GM12892 (cell line): ENCODE data around the gene FBLN2.

ENCODE experiments used
- DNase-seq: peaks from one replicate; pipeline ENCODE4 v3.0.0; 2011; ENCODE audit not compliant: insufficient read length
- FAIRE-seq: peaks from 2 replicates; lab custom pipeline; 2011; peaks lifted over from hg19 to GRCh38; lab: Jason Lieb, UNC
- POLR2A ChIP-seq: IDR thresholded peaks from 2 replicates; pipeline ENCODE4 v1.6.1; 2011; ENCODE audit warnings: low read depth, low read length, control low read depth
- POLR2AphosphoS5 ChIP-seq: IDR thresholded peaks from 2 replicates; pipeline ENCODE4 v1.6.1; 2011; ENCODE audit warnings: low read depth, low read length, control low read depth
- TAF1 ChIP-seq: IDR thresholded peaks from 2 replicates; pipeline ENCODE4 v1.6.1; 2011; ENCODE audit warnings: low read depth, mild to moderate bottlenecking, control low read depth, low read length, borderline replicate concordance

Gene FBLN2

DNA sequence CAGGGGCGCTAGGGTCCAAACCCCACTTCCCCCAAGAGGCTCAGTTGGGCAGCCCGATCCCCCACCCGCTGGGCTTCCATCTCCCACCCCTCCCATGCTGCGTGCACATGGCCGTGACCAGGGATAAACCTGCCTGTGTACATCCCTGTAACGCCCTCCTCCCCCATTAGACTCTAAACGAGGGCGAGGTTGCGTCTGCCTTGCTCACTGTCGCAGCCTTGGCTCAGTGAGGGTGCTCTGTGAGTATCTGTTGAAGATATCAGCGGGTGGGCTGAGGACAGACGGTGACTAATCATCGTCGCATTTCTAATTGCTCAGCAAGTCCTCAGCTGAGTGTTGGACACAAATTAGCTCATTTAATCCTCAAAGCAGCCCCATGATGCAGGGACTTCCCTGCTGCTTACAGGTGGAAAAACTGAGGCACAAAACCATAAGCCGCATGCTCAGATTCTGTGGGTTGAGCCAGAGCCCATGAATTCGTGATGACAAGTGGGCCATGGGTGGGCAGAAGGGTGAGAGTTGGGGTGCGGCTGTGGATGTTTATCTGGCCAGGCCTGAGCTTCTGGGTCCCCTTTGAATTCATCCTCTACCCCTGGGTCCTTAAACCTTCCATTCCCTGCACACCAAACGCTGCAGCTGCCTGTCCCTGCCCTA lies 26.0 kb downstream of the FBLN2 start:
- DNase-seq (no peak), FAIRE-seq (no peak)
- TF ChIP-seq POLR2AphosphoS5 (no peak), POLR2A (no peak), TAF1 (no peak)

DNA sequence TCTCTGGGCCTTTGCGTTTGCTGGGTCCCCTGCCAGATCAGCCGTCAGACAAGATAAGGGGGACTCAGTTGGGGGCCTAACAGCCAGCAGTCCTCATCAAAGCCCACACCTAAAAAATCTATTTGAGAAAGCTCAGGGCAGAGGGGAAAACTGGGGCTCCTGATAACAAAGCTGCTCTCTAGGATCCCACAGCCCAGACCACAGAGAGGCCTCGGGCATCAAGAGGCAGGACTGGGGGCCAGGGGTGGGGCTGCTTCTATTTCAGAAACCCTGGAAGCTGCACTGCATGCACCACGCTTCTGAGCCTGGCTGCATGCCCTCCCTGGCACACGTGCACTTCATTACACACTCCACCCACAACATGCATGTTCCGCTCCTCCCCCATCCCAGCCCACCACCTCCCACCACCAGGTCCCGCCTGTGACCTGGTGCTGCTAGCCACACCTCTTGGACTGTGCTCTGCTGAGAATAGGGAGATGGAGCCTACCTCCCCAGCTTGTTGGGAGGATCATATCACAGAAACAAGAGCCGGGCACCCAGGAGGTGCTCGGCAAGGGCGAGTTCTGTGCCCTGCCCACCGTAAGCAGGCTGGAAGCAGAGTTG lies 26.6 kb downstream of the FBLN2 start:
- TF ChIP-seq TAF1, result no peak
- TF ChIP-seq POLR2A, result no peak
- no peak for TF ChIP-seq POLR2AphosphoS5
- no peak for DNase-seq
- FAIRE-seq, result no peak

DNA sequence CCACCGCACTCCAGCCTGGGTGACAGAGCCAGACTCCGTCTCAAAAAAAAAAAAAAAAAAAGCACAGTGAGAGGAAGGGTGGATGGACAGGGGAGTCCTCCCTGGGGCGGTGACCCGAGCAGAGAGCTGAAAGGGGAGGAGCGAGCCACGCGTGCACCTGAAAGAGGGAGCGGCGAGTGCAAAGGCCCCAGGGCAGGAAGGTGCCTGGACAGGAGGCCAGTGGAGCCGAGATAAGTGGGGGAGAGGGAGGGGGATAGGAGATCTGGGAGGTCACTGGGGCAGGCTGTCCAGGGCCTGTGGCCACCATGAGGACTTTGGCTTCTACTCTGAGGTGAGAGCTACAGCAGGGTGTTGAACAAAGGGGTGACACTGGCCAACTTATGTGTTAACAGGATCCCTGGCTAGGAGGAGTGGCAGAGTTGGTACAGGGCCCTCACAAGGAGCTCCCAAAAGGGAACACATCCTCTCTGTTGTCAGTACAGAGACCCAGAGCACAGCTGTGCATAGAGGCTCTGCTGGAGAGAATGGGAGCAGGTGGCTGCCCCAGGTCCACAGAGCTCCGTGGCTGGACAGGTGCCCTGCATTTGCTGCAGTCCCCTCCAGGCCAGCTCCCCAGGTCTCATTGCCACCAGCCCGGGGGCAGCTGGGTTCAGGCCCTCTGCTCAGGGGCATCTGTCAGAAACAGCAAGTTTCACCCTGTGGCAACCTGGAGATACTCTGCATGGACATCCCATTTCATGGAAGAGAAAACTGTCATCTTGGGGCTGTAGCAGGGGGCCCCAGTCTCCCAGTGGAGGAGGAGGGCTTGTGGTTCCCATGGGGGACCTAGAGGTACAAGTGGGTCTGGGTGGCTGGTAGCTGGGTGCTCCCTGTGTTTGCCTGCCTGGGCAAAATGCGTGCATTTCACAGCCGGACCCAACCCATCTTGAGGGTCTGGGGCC lies 28.5 kb downstream of the FBLN2 start:
- DNase-seq, result no peak
- TF ChIP-seq POLR2A (no peak), TAF1 (no peak), POLR2AphosphoS5 (no peak)
- FAIRE-seq, result no peak

DNA sequence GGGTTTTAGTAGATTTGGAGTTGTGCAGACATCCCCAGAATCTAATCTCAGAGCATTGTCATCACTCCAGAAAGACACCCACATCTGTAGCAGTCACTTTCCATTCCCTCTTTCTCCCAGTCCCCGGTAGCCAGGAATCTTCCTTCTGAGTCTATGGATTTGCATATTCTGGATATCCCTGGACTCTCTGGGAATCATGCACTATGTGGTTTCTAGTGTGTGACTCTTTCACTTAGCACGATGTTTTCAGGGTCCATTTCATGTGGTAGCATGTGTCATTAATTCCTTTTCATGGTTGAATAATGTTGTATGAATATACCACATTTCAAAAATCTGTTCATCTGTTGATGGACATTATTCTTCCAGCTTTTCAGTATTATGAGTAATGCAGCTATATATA lies 29.3 kb downstream of the FBLN2 start:
- no peak for DNase-seq
- no peak for FAIRE-seq
- TF ChIP-seq TAF1 (no peak), POLR2AphosphoS5 (no peak), POLR2A (no peak)

DNA sequence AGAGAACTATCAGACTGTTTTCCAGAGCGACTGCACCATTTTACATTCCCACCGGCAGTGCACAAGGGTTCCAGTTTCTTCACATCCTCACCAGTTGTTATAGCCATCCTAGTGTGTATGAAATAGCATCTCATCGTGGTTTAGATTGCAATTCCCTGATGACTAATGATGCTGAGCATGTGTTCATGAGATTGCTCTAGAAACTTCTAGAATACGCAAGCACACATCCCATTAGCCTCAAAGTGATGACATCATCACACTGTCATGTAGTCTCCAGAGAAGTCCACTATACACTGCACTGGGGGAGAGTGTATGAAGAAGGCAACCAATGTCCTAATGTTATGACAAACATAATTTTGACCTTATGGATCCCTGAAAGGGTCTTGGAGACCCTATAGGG lies 30.1 kb downstream of the FBLN2 start:
- TF ChIP-seq POLR2AphosphoS5 (no peak), POLR2A (no peak), TAF1 (no peak)
- FAIRE-seq, result no peak
- no peak for DNase-seq

DNA sequence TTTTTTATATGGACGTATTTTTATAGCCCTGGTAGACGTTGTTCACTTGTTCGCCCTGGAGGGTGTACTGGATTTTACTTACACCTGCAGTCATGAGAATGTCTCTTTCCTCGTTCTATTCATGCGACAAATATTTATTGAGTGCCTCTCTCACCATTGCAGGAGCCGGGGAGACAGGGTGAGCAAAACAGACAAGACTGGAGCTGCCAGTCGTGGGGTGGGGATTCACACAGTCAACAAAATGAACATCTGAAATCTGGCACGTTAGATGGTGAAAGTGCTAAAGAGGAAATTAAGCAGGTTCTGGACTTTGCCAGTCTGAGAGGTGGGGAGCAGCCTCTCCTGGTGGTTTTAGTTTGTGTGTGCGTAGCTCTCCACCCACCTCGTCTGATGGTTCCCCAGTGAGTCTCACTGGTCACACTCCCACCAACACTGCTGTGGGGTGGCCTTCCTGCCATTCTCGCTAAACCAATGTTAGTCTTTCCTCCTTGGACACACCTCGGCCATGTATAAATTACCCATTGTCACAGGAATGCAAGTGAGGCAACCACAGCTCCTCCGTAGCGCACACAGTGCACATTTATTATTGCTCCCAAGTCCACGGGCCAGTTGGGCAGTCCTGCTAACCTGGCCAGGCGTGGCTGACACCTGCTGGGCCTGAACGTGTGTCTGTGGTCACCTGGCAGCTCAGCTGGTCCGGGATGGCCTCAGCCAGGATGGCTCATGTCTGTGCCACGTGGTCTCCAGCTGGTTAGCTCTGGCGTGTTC lies 31.5 kb downstream of the FBLN2 start:
- DNase-seq (no peak), FAIRE-seq (no peak)
- TF ChIP-seq TAF1 (no peak), POLR2AphosphoS5 (no peak), POLR2A (no peak)

DNA sequence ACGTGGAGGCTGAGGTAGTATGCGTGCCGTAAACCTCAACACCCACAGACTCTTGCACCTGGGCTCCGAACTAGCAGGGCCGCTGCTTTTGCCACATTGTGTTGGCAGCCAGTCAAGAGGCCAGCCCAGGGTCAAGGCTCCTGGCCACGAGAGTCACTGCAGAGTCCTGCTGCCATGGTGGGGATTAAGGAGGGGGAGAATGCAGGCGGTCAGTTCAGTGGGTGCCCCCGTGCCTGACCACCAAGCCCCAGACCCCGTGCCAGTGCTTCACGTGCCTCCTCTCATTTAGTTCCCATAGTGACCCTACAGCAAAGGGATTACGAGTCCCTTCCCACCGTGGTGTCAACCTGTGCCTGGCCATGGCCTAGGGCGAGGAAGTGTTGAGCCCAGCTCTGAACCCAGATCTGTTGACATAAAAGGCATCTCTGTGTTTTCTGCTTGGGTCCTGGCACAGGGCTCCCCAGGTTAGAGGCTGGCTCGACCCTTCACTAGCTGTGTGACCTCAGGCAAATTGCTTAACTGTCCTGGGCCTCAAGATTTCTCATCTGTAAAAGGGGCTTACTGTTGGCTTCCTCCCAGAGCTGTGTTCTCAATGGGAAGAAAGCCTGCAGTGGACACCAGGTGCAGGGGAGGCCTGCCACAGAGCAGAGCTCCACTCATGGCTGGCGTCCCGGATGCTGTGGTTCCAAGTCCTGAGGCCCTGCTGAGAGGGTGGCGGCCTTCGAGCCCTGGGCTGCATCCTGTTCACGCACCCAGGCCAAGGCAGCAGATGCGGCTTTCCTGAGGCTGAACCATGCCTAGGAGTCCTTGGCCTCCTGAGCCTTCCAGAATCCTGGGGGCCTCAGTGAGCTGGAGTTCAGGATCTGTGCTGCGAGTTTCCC lies 32.8 kb downstream of the FBLN2 start:
- FAIRE-seq, result no peak
- no peak for DNase-seq
- TF ChIP-seq TAF1 (no peak), POLR2AphosphoS5 (no peak), POLR2A (no peak)

DNA sequence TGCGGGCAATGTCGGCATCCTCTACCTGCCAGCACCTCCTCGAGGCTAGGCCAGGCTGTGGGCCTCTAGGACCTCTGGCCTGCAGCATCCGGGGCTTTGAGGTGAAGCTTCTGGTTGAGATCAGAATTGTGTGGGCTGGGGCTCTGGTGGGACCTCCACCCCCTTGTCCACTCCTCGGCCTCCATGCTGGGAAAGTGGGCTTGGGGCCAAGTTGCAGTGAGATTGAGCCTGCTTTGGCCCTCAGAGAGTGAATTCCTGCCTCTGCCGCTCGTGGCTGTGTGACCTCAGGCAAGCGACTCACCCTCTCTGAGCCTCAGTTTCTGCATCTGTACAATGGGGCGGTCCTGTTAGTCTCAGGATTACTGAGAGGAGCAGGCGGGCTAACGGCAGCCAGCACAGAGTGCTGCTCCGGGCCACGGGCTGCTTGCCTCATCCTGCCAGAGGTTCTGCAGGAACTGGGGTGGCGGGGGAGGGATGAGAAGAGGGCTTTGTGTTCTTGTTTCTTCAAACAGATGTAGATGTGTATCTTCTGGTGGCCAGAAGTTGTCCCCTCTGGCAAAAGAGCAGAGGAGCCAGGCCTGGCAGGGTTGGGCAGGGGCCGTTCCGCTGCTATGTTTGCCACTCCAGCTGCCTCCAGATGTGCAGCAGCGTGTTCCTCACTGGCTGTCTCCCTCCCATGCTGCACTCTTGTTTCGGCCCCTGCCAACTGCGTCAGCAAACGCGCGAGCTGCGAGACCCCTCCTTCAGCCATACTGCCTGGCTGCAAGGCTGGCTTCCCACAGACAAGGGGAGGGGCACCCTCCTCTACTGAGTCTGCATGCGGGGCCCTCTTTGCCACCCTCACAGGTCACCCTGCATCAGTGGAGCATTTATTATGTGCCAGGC lies 33.7 kb downstream of the FBLN2 start:
- TF ChIP-seq TAF1 (no peak), POLR2AphosphoS5 (no peak), POLR2A (no peak)
- FAIRE-seq (no peak), DNase-seq (no peak)

DNA sequence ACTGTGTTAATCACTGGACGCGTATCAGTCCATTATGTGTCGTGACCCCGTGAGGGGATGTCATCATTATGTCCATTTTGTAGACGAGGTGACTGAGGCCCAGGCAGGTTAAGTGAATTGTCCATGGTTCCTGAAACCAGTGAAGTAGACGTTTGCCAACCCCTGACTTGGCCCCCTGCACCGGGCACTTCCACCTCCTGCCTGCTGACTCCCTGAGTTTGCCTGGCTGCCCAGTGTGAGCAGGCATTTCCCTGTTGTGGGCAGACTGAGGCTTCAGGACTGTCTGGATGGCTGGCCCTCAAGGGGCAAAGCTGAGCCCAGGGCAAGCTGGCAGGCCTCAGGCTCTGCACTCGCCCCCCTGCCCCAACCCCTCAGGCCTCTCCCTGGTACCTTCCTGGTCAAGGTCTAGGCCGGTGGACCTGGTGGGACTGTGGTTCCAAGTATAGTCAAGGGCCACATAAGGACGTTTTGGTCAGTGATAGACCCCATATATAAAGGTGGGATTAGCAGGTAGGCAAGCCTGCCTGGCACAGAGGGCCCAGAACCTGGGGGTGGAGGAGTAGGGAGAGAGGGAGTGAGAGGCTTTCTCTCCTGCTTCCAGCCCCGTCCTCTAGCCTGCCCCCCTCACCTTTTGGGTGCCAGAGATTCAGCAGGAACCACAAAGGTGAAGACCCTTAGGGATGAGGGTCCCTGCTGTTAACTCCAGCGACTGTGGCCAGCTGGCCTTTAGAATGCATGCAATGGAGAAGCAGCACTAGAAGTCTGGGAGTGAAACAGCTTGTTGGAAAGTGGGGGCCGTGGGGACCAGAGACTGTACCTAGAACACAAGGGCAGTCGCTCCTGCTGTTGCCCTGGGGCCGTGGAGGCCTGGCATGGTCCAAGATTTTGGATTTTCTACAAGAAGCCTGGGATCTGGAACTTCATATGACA lies 34.6 kb downstream of the FBLN2 start:
- TF ChIP-seq POLR2AphosphoS5 (no peak), TAF1 (no peak), POLR2A (no peak)
- FAIRE-seq (no peak), DNase-seq (no peak)
